OCI-LY3 (cell line): ENCODE measurements around the gene ATP8B4.

Experiments
- H2AFZ ChIP-seq: fragments of 200-600, 300-600 bp; shearing (Covaris generic); 2 replicates; pipeline ENCODE4 v1.6.0; 2014; ENCODE audit warnings: antibody characterized with exemption, low read depth, low read length
- H3K27ac ChIP-seq: fragments of 200-600, 300-600 bp; sonication (generic); 2 replicates; pipeline ENCODE4 v1.5.1; 2014; ENCODE audit warnings: mild to moderate bottlenecking, low read length, moderate library complexity, mixed read lengths
- H3K27me3 ChIP-seq: fragments of 200-600, 300-600 bp; sonication (generic); 2 replicates; pipeline ENCODE4 v1.6.1; 2014; ENCODE audit warnings: low read depth, low read length, mixed read lengths
- H3K36me3 ChIP-seq: fragments of 200-600, 300-600 bp; sonication (generic); replicated peaks from 2 replicates; pipeline ENCODE3; 2014; ENCODE audit warnings: low read depth, low read length, mixed read lengths
- H3K4me1 ChIP-seq: fragments of 300-600, 200-600 bp; sonication (generic); 2 replicates; pipeline ENCODE4 v1.6.1; 2014; ENCODE audit warnings: low read length, mixed read lengths
- H3K4me2 ChIP-seq: fragments of 200-600, 300-600 bp; sonication (generic); 2 replicates; pipeline ENCODE4 v1.6.1; 2014; ENCODE audit warnings: low read length, mixed read lengths
- H3K4me3 ChIP-seq: fragments of 300-600, 200-600 bp; sonication (generic); 2 replicates; pipeline ENCODE4 v1.5.1; 2014; ENCODE audit warnings: antibody characterized with exemption, mild to moderate bottlenecking, low read length, moderate library complexity
- H3K79me2 ChIP-seq: fragments of 300-600, 200-600 bp; shearing (Covaris generic); 2 replicates; pipeline ENCODE4 v1.6.1; 2014; ENCODE audit warnings: mild to moderate bottlenecking, low read length, mixed read lengths
- H3K9ac ChIP-seq: fragments of 300-600, 200-600 bp; shearing (Covaris generic); 2 replicates; pipeline ENCODE4 v1.6.0; 2014; ENCODE audit warnings: mild to moderate bottlenecking, low read length, moderate library complexity
- H3K9me3 ChIP-seq: fragments of 200-600, 300-600 bp; shearing (Covaris generic); 2 replicates; pipeline ENCODE4 v1.6.1; 2014; ENCODE audit warnings: low read length, mixed read lengths; ENCODE audit not compliant: insufficient read depth
- H4K20me1 ChIP-seq: fragments of 200-600, 300-600 bp; sonication (generic); 2 replicates; pipeline ENCODE4 v1.6.1; 2016; ENCODE audit warnings: low read length, mixed read lengths; ENCODE audit not compliant: insufficient read depth
- EZH2phosphoT487 ChIP-seq: fragments of 200-600 bp; shearing (Covaris generic); IDR thresholded peaks from 2 replicates; pipeline ENCODE4 v1.6.1; 2018; ENCODE audit warnings: antibody characterized with exemption, mixed run types, low read depth
- TF ChIP-seq, protein P1 (sequence below): fragments of 200-600, 300-600 bp; sonication (generic); IDR thresholded peaks from 2 replicates; pipeline ENCODE4 v1.5.1; 2014; ENCODE audit warnings: antibody characterized with exemption, low read length, low read depth

ATP8B4 gene

DNA sequence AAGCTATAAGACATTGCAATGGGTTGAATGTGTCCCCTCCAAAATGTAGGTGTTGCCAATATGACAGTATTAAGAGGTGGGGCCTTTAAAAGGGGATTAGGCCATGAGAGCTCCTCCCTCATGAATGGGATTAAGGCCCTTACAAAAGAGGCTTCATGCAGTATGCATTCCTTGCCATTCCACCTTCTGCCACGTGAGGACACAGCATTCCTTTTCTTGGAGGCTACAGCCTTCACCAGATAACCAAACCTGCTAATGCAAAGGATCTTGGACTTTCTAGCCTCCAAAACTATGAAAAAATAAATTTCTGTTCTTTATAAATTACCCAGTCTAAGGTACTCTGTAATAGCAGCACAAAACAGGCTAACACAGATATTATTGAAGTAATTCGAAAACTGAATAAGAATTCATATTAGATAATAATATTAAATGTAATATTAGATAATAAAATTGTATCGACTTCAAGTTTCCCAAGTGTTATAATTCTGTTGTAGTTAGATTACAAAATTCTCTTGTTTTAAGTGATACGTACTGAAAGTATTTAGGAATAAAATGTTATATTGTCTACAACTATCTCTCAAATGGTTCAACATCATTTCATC, 29.4 kb upstream of the ATP8B4 start:
- Histone ChIP-seq H3K4me3 (no peak overlapping the region), H2AFZ (no peak overlapping the region), H3K27me3 (no peaks in the 10 kb centered on the region), H3K9ac (no peak overlapping the region), H3K36me3 (no peaks in the 10 kb centered on the region), H3K27ac (no peak overlapping the region), H3K79me2 (no peaks in the 10 kb centered on the region), H3K4me1 (no peaks in the 10 kb centered on the region), H3K4me2 (no peak overlapping the region), H4K20me1 (no peaks in the 10 kb centered on the region), H3K9me3 (no peaks in the 10 kb centered on the region)
- TF ChIP-seq, protein P1, sequence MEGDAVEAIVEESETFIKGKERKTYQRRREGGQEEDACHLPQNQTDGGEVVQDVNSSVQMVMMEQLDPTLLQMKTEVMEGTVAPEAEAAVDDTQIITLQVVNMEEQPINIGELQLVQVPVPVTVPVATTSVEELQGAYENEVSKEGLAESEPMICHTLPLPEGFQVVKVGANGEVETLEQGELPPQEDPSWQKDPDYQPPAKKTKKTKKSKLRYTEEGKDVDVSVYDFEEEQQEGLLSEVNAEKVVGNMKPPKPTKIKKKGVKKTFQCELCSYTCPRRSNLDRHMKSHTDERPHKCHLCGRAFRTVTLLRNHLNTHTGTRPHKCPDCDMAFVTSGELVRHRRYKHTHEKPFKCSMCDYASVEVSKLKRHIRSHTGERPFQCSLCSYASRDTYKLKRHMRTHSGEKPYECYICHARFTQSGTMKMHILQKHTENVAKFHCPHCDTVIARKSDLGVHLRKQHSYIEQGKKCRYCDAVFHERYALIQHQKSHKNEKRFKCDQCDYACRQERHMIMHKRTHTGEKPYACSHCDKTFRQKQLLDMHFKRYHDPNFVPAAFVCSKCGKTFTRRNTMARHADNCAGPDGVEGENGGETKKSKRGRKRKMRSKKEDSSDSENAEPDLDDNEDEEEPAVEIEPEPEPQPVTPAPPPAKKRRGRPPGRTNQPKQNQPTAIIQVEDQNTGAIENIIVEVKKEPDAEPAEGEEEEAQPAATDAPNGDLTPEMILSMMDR = no peak; the same call in 1 of the 2 replicates
- no peak for TF ChIP-seq EZH2phosphoT487

DNA sequence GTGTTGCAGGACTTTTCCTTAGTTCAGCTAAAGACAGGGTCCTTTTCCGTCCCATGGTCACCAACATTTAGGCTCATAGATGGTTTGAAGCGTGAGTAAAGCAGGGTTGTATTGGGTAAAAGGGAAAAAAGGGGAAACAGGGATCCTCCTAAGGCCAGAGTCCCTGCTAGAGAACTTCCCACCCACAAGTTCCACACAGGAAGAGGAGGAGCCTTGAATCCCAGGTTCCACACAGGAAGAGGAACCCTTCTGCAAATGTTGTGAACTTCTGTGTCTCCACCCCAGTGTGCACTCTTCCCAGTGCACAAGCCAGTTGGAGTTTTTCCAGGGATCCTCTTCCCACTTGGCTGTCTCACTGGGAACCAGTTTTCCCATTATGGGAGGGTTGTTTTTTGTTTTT, 27.6 kb upstream of the ATP8B4 start:
- Histone ChIP-seq H3K27ac (no peak overlapping the region), H3K4me3 (no peak overlapping the region), H3K4me2 (no peak overlapping the region), H2AFZ (no peak overlapping the region), H3K36me3 (no peaks in the 10 kb centered on the region), H3K79me2 (no peaks in the 10 kb centered on the region), H4K20me1 (no peaks in the 10 kb centered on the region), H3K4me1 (no peaks in the 10 kb centered on the region), H3K9me3 (no peaks in the 10 kb centered on the region), H3K27me3 (no peaks in the 10 kb centered on the region), H3K9ac (no peak overlapping the region)
- TF ChIP-seq, protein P1 = no peak
- no peak for TF ChIP-seq EZH2phosphoT487

DNA sequence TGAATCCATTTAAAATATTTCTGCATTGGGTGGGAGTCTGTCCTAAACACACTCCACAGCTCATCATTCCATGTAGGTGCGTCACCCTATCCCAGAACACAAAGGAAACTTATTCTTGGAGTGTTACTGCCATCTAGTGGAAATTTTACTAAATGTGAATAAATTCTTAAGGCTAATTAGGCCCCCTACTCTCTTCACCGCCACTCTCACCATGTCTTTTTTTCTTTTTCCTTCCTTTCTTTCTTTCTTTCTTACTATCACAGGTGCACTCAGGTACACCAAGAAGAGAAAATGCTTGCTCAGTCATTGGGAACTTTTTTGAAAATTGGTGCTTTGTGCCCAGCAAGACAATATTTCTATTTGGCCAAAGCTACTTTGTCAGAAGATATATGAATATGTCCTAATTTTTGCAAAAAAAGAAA, 26.4 kb upstream of the ATP8B4 start:
- Histone ChIP-seq H3K79me2 (no peaks in the 10 kb centered on the region), H3K27ac (no peak overlapping the region), H4K20me1 (no peaks in the 10 kb centered on the region), H3K4me1 (no peaks in the 10 kb centered on the region), H3K27me3 (no peaks in the 10 kb centered on the region), H3K36me3 (no peaks in the 10 kb centered on the region), H2AFZ (no peak overlapping the region; the same call in 1 of the 2 replicates), H3K9me3 (no peaks in the 10 kb centered on the region), H3K4me2 (peak overlapping the region; percentile 4; the same call in 1 of the 2 replicates), H3K4me3 (no peak overlapping the region), H3K9ac (no peak overlapping the region)
- TF ChIP-seq, protein P1 = peak; percentile 66
- no peak for TF ChIP-seq EZH2phosphoT487

DNA sequence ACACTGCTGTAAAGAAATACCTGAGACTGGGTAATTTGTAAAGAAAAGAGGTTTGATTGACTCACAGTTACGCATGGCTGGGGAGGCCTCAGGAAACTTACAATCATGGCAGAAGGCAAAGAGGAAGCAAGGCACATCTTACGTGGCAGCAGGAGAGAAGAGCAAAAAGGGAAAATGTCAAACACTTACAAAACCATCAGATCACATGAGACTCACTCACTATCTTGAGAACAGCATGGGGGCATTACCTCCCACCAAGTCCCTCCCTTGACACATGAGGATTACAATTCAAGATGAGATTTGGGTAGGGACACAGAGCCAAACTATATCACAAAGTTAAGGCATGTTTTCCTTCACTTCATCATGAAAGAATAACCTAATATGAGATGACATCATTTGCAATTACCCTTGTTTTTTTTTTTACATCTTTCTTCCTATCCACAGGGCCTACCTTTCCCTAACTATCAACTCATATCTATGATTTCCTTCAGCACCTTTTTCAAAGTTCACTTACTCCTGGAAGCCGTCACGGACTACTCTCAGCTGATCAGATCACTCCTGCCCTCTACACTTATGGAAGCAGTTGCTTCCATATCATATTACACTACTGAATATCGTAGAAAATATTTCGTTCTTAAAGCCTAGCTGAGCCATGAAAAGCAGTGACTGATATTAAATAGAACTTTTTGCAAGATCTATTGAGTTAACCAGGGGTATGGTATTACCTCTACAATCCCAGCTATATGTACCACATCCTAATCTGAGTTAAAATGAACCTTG, 25.5 kb upstream of the ATP8B4 start:
- Histone ChIP-seq H3K36me3 (no peaks in the 10 kb centered on the region), H4K20me1 (no peaks in the 10 kb centered on the region), H3K27ac (no peak overlapping the region), H3K9me3 (no peaks in the 10 kb centered on the region), H2AFZ (no peak overlapping the region), H3K4me2 (no peak overlapping the region), H3K27me3 (no peaks in the 10 kb centered on the region), H3K9ac (no peak overlapping the region), H3K4me1 (no peaks in the 10 kb centered on the region), H3K79me2 (no peaks in the 10 kb centered on the region), H3K4me3 (no peak overlapping the region)
- TF ChIP-seq EZH2phosphoT487 = no peak
- TF ChIP-seq, protein P1 = no peak
